Medulla oblongata (tissue), 1 donor: ENCODE results near the gene NOP58.
"Not testable (repeated sequence)": the region's sequence is repeated elsewhere in the genome, so short reads cannot be mapped to it uniquely, and the experiment has no call there.

Experiments used
- DNase-seq: peaks from one replicate; pipeline ENCODE4 v3.0.0-alpha.2; 2015; ENCODE audit errors: extremely low spot score

NOP58 gene

GRCh38 chr2:202265467-202266277, at the start of gene NOP58:
Gene NOP58, plus strand, starts transcription at chr2:202265763. Its CDS starts 179 bp downstream, at chr2:202265942.
- DNase-seq = peak; percentile 99

- no peak for DNase-seq
Observed at GRCh38 chr2:202221873-202222272, 43.7 kb upstream of the NOP58 start.

GRCh38 chr2:202237787-202238233, 27.8 kb upstream of the NOP58 start:
- DNase-seq = peak; percentile 24

- DNase-seq = peak; percentile 98
Observed at GRCh38 chr2:202238234-202239197, 27.0 kb upstream of the NOP58 start, which contains the start of gene SUMO1. Gene SUMO1, minus strand, starts transcription at chr2:202238597. Its CDS starts 146 bp downstream, at chr2:202238451.

- not testable (repeated sequence) for DNase-seq
Observed at GRCh38 chr2:202247710-202248109, 17.9 kb upstream of the NOP58 start.

GRCh38 chr2:202249521-202250253, 15.9 kb upstream of the NOP58 start:
- no peak for DNase-seq

DNA sequence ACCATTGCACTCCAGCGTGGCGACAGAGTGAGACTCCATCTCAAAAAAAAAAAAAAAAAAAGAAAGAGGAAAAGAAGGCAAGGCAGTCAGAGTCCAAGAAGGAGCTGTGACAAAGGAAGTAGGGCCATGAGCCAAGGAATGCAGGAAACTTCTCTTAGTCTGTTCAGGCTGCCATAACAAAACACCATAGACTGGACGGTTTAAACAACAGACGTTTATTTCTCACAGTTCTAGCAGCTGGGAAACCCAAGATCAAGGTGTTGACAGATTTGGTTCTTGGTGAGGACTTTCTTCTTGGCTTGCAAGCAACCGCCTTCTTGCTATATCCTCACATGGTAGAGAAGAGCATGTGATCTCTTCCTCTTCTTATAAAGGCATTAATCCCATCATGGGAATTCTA, 14.1 kb upstream of the NOP58 start:
- no peak for DNase-seq

DNA sequence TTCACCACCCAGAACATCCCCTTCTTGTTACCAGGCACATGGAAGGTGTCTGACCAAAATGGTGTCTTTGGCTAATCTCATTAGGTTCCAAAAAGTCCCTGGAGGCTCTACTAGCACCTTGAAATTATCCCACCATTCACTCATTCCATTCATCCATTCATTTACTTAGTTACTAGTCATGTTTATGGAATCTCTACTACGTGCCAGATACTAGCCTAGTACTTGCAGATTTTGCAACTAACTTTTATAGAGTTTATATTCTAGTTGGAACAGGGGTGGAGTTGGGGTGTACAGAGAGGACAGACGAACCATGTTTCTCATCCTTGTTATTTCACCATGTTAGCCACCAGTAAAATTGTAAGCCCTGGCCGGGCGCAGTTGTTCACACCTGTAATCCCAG, 4.0 kb upstream of the NOP58 start:
- no peak for DNase-seq

- DNase-seq = no peak
Observed at GRCh38 chr2:202267495-202267894, 1.9 kb downstream of the NOP58 start.

DNA sequence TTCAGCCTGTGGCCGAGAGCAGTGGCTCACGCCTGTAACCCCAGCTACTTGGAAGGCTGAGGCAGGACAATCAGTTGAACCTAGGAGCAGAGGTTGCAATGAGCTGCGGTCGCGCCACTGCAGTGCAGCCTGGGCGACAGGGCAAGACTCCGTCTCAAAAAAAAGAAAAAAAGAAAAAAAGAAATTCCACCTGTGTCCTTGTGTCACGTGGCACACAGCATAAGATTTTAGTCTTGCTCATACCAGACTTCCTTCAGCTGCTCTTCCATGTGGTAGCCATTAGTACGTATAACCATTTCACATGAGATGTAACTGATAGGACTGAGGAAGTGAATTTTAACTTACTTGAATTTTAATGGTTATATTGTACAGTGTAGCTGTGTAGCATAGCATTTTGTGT, 4.0 kb downstream of the NOP58 start:
- DNase-seq = no peak

- DNase-seq = no peak
Observed at GRCh38 chr2:202270487-202270886, 4.9 kb downstream of the NOP58 start.

GRCh38 chr2:202276078-202276720, 10.6 kb downstream of the NOP58 start:
- DNase-seq = not testable (repeated sequence)

GRCh38 chr2:202278036-202278760, 12.6 kb downstream of the NOP58 start:
- no peak for DNase-seq

DNA sequence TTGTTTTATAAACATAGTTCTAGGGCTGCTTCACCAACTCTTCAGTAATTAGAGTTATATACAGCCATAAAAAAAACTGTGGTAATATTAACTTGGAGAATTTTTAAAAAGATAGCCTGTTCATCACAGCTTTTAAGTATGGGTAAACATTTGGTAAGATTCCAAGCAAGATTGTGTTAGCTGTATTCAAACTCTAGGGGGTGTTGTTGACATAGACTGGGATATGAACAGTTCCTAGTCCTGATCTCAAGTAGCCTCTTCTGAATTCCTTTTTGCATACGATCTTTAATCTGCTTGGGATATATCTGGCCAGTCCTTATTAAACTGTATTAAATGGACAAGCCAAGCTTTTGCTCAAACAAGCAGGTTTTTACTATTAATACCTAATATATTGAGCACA, 13.4 kb downstream of the NOP58 start:
- peak; percentile 62 for DNase-seq

- DNase-seq = no peak
Observed at GRCh38 chr2:202286595-202286994, 21.0 kb downstream of the NOP58 start.

- DNase-seq = no peak
Observed at GRCh38 chr2:202289394-202290204, 24.0 kb downstream of the NOP58 start.

- DNase-seq = no peak
Observed at GRCh38 chr2:202290316-202290715, 24.8 kb downstream of the NOP58 start.

DNA sequence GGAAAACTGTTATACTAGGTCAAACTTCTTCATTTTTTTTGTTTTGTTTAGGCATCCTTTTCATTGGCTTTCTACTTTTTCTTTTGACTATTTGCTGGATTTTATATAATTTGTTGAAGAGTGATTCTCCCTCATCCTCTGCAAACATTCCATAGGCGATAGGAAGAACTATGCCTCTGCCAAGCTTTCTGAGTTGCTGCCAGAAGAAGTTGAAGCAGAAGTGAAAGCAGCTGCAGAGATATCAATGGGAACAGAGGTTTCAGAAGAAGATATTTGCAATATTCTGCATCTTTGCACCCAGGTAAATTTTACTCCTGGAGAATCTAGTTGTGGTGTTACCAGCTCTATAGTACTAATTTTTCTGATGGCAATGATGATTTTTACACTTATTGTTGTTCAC, 25.4 kb downstream of the NOP58 start:
- no peak for DNase-seq

- no peak for DNase-seq
Observed at GRCh38 chr2:202299712-202300111, 34.1 kb downstream of the NOP58 start.

DNA sequence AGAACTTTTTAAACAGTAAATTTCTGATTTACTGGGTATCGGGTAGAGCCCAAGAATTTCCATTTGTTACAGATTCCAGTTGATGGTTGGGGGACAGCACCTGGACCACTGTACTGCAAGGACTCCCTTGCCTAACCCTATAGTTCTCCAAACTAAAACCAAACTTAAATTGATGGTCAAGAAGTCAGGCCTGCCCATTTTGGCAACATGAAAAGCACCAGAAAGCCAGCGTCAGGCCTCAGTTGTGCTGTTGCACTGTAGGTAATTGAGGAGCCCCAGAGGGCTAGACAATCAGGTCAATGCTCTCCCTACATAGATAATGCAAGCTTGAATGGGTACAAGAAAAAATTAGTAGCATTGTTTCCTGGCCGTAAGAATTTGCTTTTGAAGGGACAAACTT, 40.5 kb downstream of the NOP58 start:
- no peak for DNase-seq
